SU-DHL-6 (cell line): Measurements from ENCODE around the gene P3H3.

Experiments used
- EZH2phosphoT487 ChIP-seq: fragments of 200-600 bp; sonication (generic), shearing (Covaris generic); conservative IDR thresholded peaks from 2 replicates; pipeline ENCODE4 v1.6.1; 2018; ENCODE audit warnings: mild to moderate bottlenecking, antibody characterized with exemption, low read length, moderate library complexity, mixed read lengths
- TF ChIP-seq, protein P1 (sequence below): fragments of 200-600 bp; sonication (generic); IDR thresholded peaks from one replicate; pipeline ENCODE4 v1.5.1; 2017; ENCODE audit warnings: antibody characterized with exemption, mild to moderate bottlenecking, low read length, moderate library complexity; ENCODE audit not compliant: insufficient read depth, poor library complexity, severe bottlenecking

GRCh38 chr12:6850796-6851152 lies 22.6 kb downstream of the P3H3 start:
- TF ChIP-seq EZH2phosphoT487, result no peak
- TF ChIP-seq, protein P1, sequence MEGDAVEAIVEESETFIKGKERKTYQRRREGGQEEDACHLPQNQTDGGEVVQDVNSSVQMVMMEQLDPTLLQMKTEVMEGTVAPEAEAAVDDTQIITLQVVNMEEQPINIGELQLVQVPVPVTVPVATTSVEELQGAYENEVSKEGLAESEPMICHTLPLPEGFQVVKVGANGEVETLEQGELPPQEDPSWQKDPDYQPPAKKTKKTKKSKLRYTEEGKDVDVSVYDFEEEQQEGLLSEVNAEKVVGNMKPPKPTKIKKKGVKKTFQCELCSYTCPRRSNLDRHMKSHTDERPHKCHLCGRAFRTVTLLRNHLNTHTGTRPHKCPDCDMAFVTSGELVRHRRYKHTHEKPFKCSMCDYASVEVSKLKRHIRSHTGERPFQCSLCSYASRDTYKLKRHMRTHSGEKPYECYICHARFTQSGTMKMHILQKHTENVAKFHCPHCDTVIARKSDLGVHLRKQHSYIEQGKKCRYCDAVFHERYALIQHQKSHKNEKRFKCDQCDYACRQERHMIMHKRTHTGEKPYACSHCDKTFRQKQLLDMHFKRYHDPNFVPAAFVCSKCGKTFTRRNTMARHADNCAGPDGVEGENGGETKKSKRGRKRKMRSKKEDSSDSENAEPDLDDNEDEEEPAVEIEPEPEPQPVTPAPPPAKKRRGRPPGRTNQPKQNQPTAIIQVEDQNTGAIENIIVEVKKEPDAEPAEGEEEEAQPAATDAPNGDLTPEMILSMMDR, result no peak
